Tibial nerve (tissue), 4 donors: ENCODE measurements around the gene MRPL36.

ENCODE experiments used
- CTCF ChIP-seq, 5 experiments: fragments of 200-600 bp in 3 of 5; fragments of 450-650 bp in 2 of 5; sonication (generic) in 3 of 5; IDR thresholded peaks; one replicate each; pipeline ENCODE4 v1.5.1; 2016 to 2019; ENCODE audit warnings: antibody characterized with exemption in 5 of 5, mild to moderate bottlenecking in 3 of 5, moderate library complexity in 2 of 5
- EP300 ChIP-seq, 2 donors: sonication (generic); formaldehyde crosslinking; IDR thresholded peaks; one replicate each; pipeline ENCODE4 v1.6.1; 2017; ENCODE audit warnings: antibody characterized with exemption in 2 of 2, mild to moderate bottlenecking in 1 of 2
- POLR2A ChIP-seq, 2 donors: fragments of 450-650 bp; IDR thresholded peaks; one replicate each; pipeline ENCODE4 v1.6.1; 2017; ENCODE audit warnings: antibody characterized with exemption in 2 of 2, mild to moderate bottlenecking in 2 of 2, moderate library complexity in 2 of 2

- no peak for TF ChIP-seq CTCF (IDR thresholded peaks at IDR 0.05)
- TF ChIP-seq EP300 (IDR thresholded peaks at IDR 0.05) = no peak
- TF ChIP-seq POLR2A (IDR thresholded peaks at IDR 0.05) = no peak
Observed at GRCh38 chr5:1771149-1772065, 28.2 kb downstream of the MRPL36 start.
